Hepatocyte (in vitro differentiated cells): ENCODE results near the gene KASH5.

Source experiments
- EZH2 ChIP-seq: fragments of 200-600 bp; sonication (generic); IDR thresholded peaks from 2 replicates; pipeline ENCODE4 v1.6.1; 2016; ENCODE audit warnings: antibody characterized with exemption, mild to moderate bottlenecking, borderline replicate concordance
- TF ChIP-seq, protein P1 (sequence below): fragments of 200-600 bp; sonication (generic); IDR thresholded peaks from 2 replicates; pipeline ENCODE4 v1.5.1; 2016; ENCODE audit warnings: antibody characterized with exemption, mild to moderate bottlenecking; ENCODE audit not compliant: poor library complexity

GRCh38 chr19:49420227-49420626 is 32.2 kb downstream of the KASH5 start:
- TF ChIP-seq, protein P1, sequence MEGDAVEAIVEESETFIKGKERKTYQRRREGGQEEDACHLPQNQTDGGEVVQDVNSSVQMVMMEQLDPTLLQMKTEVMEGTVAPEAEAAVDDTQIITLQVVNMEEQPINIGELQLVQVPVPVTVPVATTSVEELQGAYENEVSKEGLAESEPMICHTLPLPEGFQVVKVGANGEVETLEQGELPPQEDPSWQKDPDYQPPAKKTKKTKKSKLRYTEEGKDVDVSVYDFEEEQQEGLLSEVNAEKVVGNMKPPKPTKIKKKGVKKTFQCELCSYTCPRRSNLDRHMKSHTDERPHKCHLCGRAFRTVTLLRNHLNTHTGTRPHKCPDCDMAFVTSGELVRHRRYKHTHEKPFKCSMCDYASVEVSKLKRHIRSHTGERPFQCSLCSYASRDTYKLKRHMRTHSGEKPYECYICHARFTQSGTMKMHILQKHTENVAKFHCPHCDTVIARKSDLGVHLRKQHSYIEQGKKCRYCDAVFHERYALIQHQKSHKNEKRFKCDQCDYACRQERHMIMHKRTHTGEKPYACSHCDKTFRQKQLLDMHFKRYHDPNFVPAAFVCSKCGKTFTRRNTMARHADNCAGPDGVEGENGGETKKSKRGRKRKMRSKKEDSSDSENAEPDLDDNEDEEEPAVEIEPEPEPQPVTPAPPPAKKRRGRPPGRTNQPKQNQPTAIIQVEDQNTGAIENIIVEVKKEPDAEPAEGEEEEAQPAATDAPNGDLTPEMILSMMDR, result no peak
- TF ChIP-seq EZH2, result no peak
